ENCODE results near the gene SLC1A4.

DNA sequence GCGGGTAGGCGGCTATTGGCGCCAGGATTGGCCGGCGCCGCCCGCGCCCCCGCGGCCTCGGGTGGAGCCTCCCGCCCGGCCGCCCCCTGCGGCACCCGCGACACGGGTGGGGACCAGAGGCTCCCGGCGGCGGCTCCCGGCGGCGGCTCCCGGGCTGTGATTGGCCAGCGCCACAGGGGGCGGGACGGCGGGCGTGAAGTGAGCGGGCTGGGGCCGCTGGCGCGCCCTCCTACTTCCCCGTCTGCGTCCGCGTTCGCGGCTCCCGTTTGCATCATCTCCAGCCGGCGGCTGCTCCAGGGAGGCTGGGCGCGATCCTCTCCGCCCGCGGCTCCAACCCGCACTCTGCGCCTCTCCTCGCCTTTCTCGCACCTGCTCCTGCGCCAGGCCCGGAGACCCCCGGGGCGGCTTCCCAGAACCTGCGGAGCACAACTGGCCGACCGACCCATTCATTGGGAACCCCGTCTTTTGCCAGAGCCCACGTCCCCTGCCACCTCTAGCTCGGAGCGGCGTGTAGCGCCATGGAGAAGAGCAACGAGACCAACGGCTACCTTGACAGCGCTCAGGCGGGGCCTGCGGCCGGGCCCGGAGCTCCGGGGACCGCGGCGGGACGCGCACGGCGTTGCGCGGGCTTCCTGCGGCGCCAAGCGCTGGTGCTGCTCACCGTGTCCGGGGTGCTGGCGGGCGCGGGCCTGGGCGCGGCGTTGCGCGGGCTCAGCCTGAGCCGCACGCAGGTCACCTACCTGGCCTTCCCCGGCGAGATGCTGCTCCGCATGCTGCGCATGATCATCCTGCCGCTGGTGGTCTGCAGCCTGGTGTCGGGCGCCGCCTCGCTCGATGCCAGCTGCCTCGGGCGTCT lies at the start of gene SLC1A4:
- TF ChIP-seq, protein P1, sequence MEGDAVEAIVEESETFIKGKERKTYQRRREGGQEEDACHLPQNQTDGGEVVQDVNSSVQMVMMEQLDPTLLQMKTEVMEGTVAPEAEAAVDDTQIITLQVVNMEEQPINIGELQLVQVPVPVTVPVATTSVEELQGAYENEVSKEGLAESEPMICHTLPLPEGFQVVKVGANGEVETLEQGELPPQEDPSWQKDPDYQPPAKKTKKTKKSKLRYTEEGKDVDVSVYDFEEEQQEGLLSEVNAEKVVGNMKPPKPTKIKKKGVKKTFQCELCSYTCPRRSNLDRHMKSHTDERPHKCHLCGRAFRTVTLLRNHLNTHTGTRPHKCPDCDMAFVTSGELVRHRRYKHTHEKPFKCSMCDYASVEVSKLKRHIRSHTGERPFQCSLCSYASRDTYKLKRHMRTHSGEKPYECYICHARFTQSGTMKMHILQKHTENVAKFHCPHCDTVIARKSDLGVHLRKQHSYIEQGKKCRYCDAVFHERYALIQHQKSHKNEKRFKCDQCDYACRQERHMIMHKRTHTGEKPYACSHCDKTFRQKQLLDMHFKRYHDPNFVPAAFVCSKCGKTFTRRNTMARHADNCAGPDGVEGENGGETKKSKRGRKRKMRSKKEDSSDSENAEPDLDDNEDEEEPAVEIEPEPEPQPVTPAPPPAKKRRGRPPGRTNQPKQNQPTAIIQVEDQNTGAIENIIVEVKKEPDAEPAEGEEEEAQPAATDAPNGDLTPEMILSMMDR (IDR thresholded peaks at IDR 0.05) = no peak
- TF ChIP-seq POLR2A (IDR thresholded peaks at IDR 0.05) = peak in 1 of 2 donors; percentile 32
- no peak for TF ChIP-seq POLR2AphosphoS5 (IDR thresholded peaks at IDR 0.05)
